ENCODE data around the gene TAGLN. TPM values are rescaled to one million over a fixed set of nuclear protein-coding genes. Genes with fewer than 3 reads are reported as not detected.

Gene TAGLN
- polyA plus RNA-seq, 2 of the 4 experiments (the other 2 are of a cell fraction) = 43.2 to 287 TPM

- no peak for ATAC-seq
- POLR2A ChIA-PET = no interaction called here
- DNase-seq (ENCODE audit: low read depth in 1 of 2, low spot score in 1 of 2) = no peak
- H3K4me1 ChIP-seq = peaks cover 10% of the 10 kb centered on the region
- no peak overlapping the region for H3K27ac ChIP-seq
- TF ChIP-seq CHD4 (IDR thresholded peaks at IDR 0.05; ENCODE audit: borderline replicate concordance) = no peak
- no peak for TF ChIP-seq NFE2L2 (conservative IDR thresholded peaks at IDR 0.05; ENCODE audit: low read length)
- TF ChIP-seq SMC3 (IDR thresholded peaks at IDR 0.05) = no peak
- TF ChIP-seq MAZ (IDR thresholded peaks at IDR 0.05; ENCODE audit: borderline replicate concordance, low read depth, low read length) = no peak
- TF ChIP-seq CBX2 (IDR thresholded peaks at IDR 0.05; ENCODE audit: borderline replicate concordance, low read depth) = no peak
- no peak for TF ChIP-seq TFCP2L1 (CRISPR knock-in tag; IDR thresholded peaks at IDR 0.05)
- no peak for TF ChIP-seq JUNB (IDR thresholded peaks at IDR 0.05)
- no peak for TF ChIP-seq FOSB (CRISPR knock-in tag; IDR thresholded peaks at IDR 0.05)
- TF ChIP-seq NR3C1 (IDR thresholded peaks at IDR 0.05) = no peak
- TF ChIP-seq ZNF302 (CRISPR knock-in tag; IDR thresholded peaks at IDR 0.05) = no peak
- no peak for TF ChIP-seq RAD21 (conservative IDR thresholded peaks at IDR 0.05 in 1 of 2, IDR thresholded peaks at IDR 0.05 in 1 of 2)
- no peak for TF ChIP-seq ESRRA (IDR thresholded peaks at IDR 0.05; ENCODE audit: borderline replicate concordance, low read length)
- TF ChIP-seq MAX (IDR thresholded peaks at IDR 0.05) = no peak
- TF ChIP-seq HOXB5 (CRISPR knock-in tag; IDR thresholded peaks at IDR 0.05) = no peak
- no peak for TF ChIP-seq RNF2 (IDR thresholded peaks at IDR 0.05; ENCODE audit: borderline replicate concordance, low read depth)
- no peak overlapping the region for H3K4me2 ChIP-seq
- WGBS (ENCODE audit: missing lambda C conversion rate) = 86% methylated on average over 5 of the region's 5 CpGs
- no peak for FAIRE-seq
- no peaks in the 10 kb centered on the region for H3K9me3 ChIP-seq
- H3K4me3 ChIP-seq = no peak overlapping the region
- CTCF ChIA-PET = interaction anchor here (1.1 to 5.6 kb wide), 2 partner anchors 10 to 50 kb away, joined by 4 to 23 read pairs; no protein-coding TSS in a partner anchor
Measured at GRCh38 chr11:117175781-117176180, 23.4 kb upstream of the TAGLN start.

- ATAC-seq (no peak), FAIRE-seq (no peak), DNase-seq (ENCODE audit: low read depth in 1 of 2, low spot score in 1 of 2) (no peak)
- TF ChIP-seq ZC3H11A (IDR thresholded peaks at IDR 0.05) (no peak), EP300 (IDR thresholded peaks at IDR 0.05) (no peak), FOSB (CRISPR knock-in tag; IDR thresholded peaks at IDR 0.05) (no peak)
- no peaks in the 10 kb centered on the region for H3K9me3 ChIP-seq
- WGBS (ENCODE audit: missing lambda C conversion rate) = 64% methylated on average over 1 of the region's 1 CpG
- POLR2A ChIA-PET = no interaction called here
- H3K4me1 ChIP-seq = peaks cover 13% of the 10 kb centered on the region
- CTCF ChIA-PET = interaction anchor here (1.1 to 5.6 kb wide), 2 partner anchors 11 to 50 kb away, joined by 4 to 23 read pairs; no protein-coding TSS in a partner anchor
- H3K27ac ChIP-seq = no peak overlapping the region
- no peak overlapping the region for H3K4me2 ChIP-seq
- H3K4me3 ChIP-seq = no peak overlapping the region
Measured at GRCh38 chr11:117176186-117176585, 23.0 kb upstream of the TAGLN start.

DNA sequence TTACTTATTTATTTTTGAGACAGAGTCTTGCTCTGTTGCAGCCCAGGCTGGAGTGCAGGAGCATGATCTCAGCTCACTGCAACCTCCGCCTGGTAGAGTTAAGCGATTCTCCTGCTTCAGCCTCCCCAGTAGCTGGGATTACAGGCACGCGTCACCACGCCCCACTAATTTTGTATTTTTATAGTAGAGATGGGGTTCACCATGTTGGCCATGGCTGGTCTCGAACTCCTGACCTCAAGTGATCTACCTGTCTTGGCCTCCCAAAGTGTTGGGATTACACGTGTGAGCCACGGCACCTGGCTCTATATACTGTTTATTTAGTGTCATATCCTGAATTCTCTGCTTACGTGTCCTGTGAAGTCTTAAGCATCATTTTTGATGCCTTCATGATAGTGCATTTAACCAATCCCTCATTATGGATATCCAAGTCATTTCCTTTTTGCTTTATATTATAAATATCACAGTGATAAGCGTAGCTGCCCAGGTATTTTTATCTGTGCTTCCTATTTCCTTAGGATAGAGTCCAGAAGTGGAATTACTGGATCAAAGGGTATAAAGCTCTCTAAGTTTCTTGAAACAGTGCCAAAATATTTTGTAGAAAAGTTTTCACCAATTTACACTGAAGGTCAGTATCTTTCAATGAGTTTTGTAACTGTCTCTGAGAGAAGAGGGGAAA is 21.5 kb upstream of the TAGLN start:
- CTCF ChIA-PET = interaction anchor here (1.1 to 2.1 kb wide), 2 partner anchors 10 to 44 kb away, joined by 4 to 5 read pairs; no protein-coding TSS in a partner anchor

More for the DNA sequence above, 21.5 kb upstream of the TAGLN start:
- peak overlapping the region; percentile 91; the same call in 2 of the 3 replicates for H3K4me3 ChIP-seq
- FAIRE-seq (no peak), ATAC-seq (no peak), DNase-seq (ENCODE audit: low read depth in 1 of 2, low spot score in 1 of 2) (no peak)
- no peaks in the 10 kb centered on the region for H3K9me3 ChIP-seq
- no peak for TF ChIP-seq HMGXB4 (CRISPR knock-in tag; IDR thresholded peaks at IDR 0.05; ENCODE audit: borderline replicate concordance)
- no peak for TF ChIP-seq FOXS1 (CRISPR knock-in tag; IDR thresholded peaks at IDR 0.05)
- H3K27ac ChIP-seq = peak overlapping the region; percentile 48 to 95; a peak in 5 of 6 replicates
- H3K4me2 ChIP-seq = peak overlapping the region; percentile 94
- POLR2A ChIA-PET = interaction anchor here (0.6 kb wide), 1 partner anchor 39 kb away, joined by 8 read pairs; no protein-coding TSS in a partner anchor
- WGBS (ENCODE audit: missing lambda C conversion rate) = 85% methylated on average over 10 of the region's 10 CpGs
- peaks cover 13% of the 10 kb centered on the region for H3K4me1 ChIP-seq

Measured in A549 (cell line).